ENCODE measurements around the gene MLH3. TPM values are rescaled to one million over a fixed set of nuclear protein-coding genes. Genes with fewer than 3 reads are reported as not detected.

The MLH3 gene
- total RNA-seq, 1 donor from 2014 or later = 21.7 TPM

- no peak for TF ChIP-seq CTCF (IDR thresholded peaks at IDR 0.05)
- Mint-ChIP-seq H3K27me3 (no peaks in the 10 kb centered on the region), H3K27ac (no peak overlapping the region), H3K4me1 (no peaks in the 10 kb centered on the region), H3K4me3 (no peak overlapping the region), H3K9me3 (no peaks in the 10 kb centered on the region), H3K36me3 (ENCODE audit: low read depth) (no peaks in the 10 kb centered on the region)
- no peak for DNase-seq
- ATAC-seq (ENCODE audit: low read depth) = no peak
- intact Hi-C loops (cut with micrococcal nuclease) = no loop called here
- CTCF ChIA-PET = no interaction called here
- POLR2A ChIA-PET = no interaction called here
These were observed 77.3 kb downstream of the MLH3 start for GRCh38 chr14:74973905-74974363.

GRCh38 chr14:74973003-74973653 lies 78.1 kb downstream of the MLH3 start:
- DNase-seq = no peak
- ATAC-seq (ENCODE audit: low read depth) = no peak
- ChIA-PET POLR2A (no interaction called here), CTCF (no interaction called here)
- Mint-ChIP-seq H3K4me1 (no peaks in the 10 kb centered on the region), H3K27me3 (no peaks in the 10 kb centered on the region), H3K4me3 (no peak overlapping the region), H3K9me3 (no peaks in the 10 kb centered on the region), H3K36me3 (ENCODE audit: low read depth) (no peaks in the 10 kb centered on the region), H3K27ac (no peak overlapping the region)
- intact Hi-C loops (cut with micrococcal nuclease) = no loop called here
- TF ChIP-seq CTCF (IDR thresholded peaks at IDR 0.05) = no peak

- Mint-ChIP-seq H3K36me3 (ENCODE audit: low read depth) (no peaks in the 10 kb centered on the region), H3K4me3 (no peak overlapping the region), H3K4me1 (no peaks in the 10 kb centered on the region), H3K27me3 (no peaks in the 10 kb centered on the region), H3K27ac (no peak overlapping the region), H3K9me3 (no peaks in the 10 kb centered on the region)
- POLR2A ChIA-PET = no interaction called here
- intact Hi-C loops (cut with micrococcal nuclease) = loop anchor here (2.0 kb wide), 1 partner anchor 14 kb away; the partner anchor contains the start of gene PGF
- ATAC-seq (ENCODE audit: low read depth) = no peak
- CTCF ChIA-PET = interaction anchor here (1.0 kb wide), 1 partner anchor 39 kb away, joined by 3 read pairs; no protein-coding TSS in a partner anchor
- no peak for TF ChIP-seq CTCF (IDR thresholded peaks at IDR 0.05)
- no peak for DNase-seq
These were observed 82.5 kb downstream of the MLH3 start for GRCh38 chr14:74968811-74969210.

GRCh38 chr14:74965486-74966153 lies 85.6 kb downstream of the MLH3 start:
- DNase-seq (no peak), ATAC-seq (ENCODE audit: low read depth) (no peak)
- Mint-ChIP-seq H3K36me3 (ENCODE audit: low read depth) (no peaks in the 10 kb centered on the region), H3K27me3 (no peaks in the 10 kb centered on the region), H3K4me1 (peaks cover 20% of the 10 kb centered on the region), H3K9me3 (no peaks in the 10 kb centered on the region), H3K27ac (peak overlapping the region; percentile 30), H3K4me3 (no peak overlapping the region)
- ChIA-PET POLR2A (no interaction called here), CTCF (no interaction called here)
- intact Hi-C loops (cut with micrococcal nuclease) = no loop called here
- no peak for TF ChIP-seq CTCF (IDR thresholded peaks at IDR 0.05)

GRCh38 chr14:74964787-74965485 lies 86.3 kb downstream of the MLH3 start:
- CTCF ChIA-PET = no interaction called here
- H3K9me3 Mint-ChIP-seq = no peaks in the 10 kb centered on the region
- DNase-seq (no peak), ATAC-seq (ENCODE audit: low read depth) (no peak)
- H3K27ac Mint-ChIP-seq = no peak overlapping the region
- no peaks in the 10 kb centered on the region for H3K27me3 Mint-ChIP-seq
- intact Hi-C loops (cut with micrococcal nuclease) = loop anchor here (5.0 kb wide), 1 partner anchor 37 kb away; the partner anchor contains the start of gene EIF2B2
- H3K36me3 Mint-ChIP-seq (ENCODE audit: low read depth) = no peaks in the 10 kb centered on the region
- POLR2A ChIA-PET = interaction anchor here (0.6 kb wide), 1 partner anchor 97 kb away, joined by 4 read pairs; no protein-coding TSS in a partner anchor
- peaks cover 20% of the 10 kb centered on the region for H3K4me1 Mint-ChIP-seq
- H3K4me3 Mint-ChIP-seq = no peak overlapping the region
- no peak for TF ChIP-seq CTCF (IDR thresholded peaks at IDR 0.05)

Data from activated B cell treated with CpG ODN at 0.5 μM for 24 hours (primary cell).